CD4-positive, alpha-beta T cell (primary cell): ENCODE results near the gene RMRP. TPM values are rescaled to one million over a fixed set of nuclear protein-coding genes. Genes with fewer than 3 reads are reported as not detected.
"Not testable (repeated sequence)": the region's sequence is repeated elsewhere in the genome, so short reads cannot be mapped to it uniquely, and the experiment has no call there.

Experiments
- ATAC-seq: fragments of 200-7000 bp; cut with Tn5 transposase; one replicate; pipeline ENCODE4 v1.10.0; 2022; ENCODE audit warnings: mild to moderate bottlenecking; ENCODE audit not compliant: poor library complexity
- CTCF ChIA-PET: fragments of 350-600 bp; sonication (Branson Sonifier 250); formaldehyde crosslinking; loops from one replicate; lab custom pipeline; 2021; ENCODE audit warnings: antibody characterized with exemption, inconsistent platforms; lab: Charles Lee
- POLR2A ChIA-PET: fragments of 350-600 bp; sonication (Branson Sonifier 250); formaldehyde crosslinking; loops from one replicate; lab custom pipeline; 2021; ENCODE audit warnings: antibody characterized with exemption, inconsistent platforms; lab: Charles Lee
- DNase-seq, 14 experiments: peaks; one replicate each; pipeline ENCODE4 v3.0.0-alpha.2; 2013 to 2020; ENCODE audit warnings: mixed read lengths in 2 of 14
- H3K27ac ChIP-seq, 2 donors: one replicate each; pipeline versions ENCODE4 v1.5.1 to v1.7.0; 2013; ENCODE audit warnings: low read length in 2 of 2, low read depth in 1 of 2, mild to moderate bottlenecking in 1 of 2
- H3K27me3 ChIP-seq, 2 experiments: 1 replicate in 1 of 2; 2 replicates in 1 of 2; pipeline versions ENCODE4 v1.6.1 to v1.7.0; 2013; ENCODE audit warnings: low read length in 2 of 2, control low read depth in 1 of 2, mild to moderate bottlenecking in 1 of 2, moderate library complexity in 1 of 2; ENCODE audit not compliant: insufficient read depth in 2 of 2, control insufficient read depth in 1 of 2
- H3K36me3 ChIP-seq: one replicate; pipeline ENCODE4 v1.6.1; 2013; ENCODE audit warnings: low read length, control low read depth; ENCODE audit not compliant: insufficient read depth
- H3K4me1 ChIP-seq: one replicate; pipeline ENCODE4 v1.6.1; 2013; ENCODE audit warnings: low read length, control low read depth; ENCODE audit not compliant: insufficient read depth
- H3K4me3 ChIP-seq: one replicate; pipeline ENCODE4 v1.5.1; 2013; ENCODE audit warnings: mild to moderate bottlenecking, low read length, moderate library complexity
- H3K9me3 ChIP-seq, 2 experiments: 1 replicate in 1 of 2; 2 replicates in 1 of 2; pipeline versions ENCODE4 v1.6.1 to v1.7.0; 2013; ENCODE audit warnings: low read length in 2 of 2, mild to moderate bottlenecking in 2 of 2, control low read depth in 1 of 2, moderate library complexity in 1 of 2; ENCODE audit not compliant: control insufficient read depth in 1 of 2, insufficient read depth in 1 of 2
- H3K27ac Mint-ChIP-seq: one replicate; pipeline ENCODE4 v1.8.0; 2020; ENCODE audit warnings: mixed read lengths
- H3K27me3 Mint-ChIP-seq: one replicate; pipeline ENCODE4 v1.8.0; 2021; ENCODE audit warnings: mixed read lengths
- H3K36me3 Mint-ChIP-seq: one replicate; pipeline ENCODE4 v1.8.0; 2021; ENCODE audit warnings: low read depth, mixed read lengths
- H3K4me1 Mint-ChIP-seq: one replicate; pipeline ENCODE4 v1.8.0; 2021; ENCODE audit warnings: low read depth, mixed read lengths
- H3K4me3 Mint-ChIP-seq: one replicate; pipeline ENCODE4 v1.8.0; 2020; ENCODE audit warnings: mild to moderate bottlenecking, mixed read lengths
- H3K9me3 Mint-ChIP-seq: one replicate; pipeline ENCODE4 v1.8.0; 2020; ENCODE audit warnings: mixed read lengths
- CTCF ChIP-seq: fragments of 200-600 bp; IDR thresholded peaks from one replicate; pipeline ENCODE4 v1.8.0; 2022; ENCODE audit warnings: antibody characterized with exemption, mild to moderate bottlenecking
- intact Hi-C, 2 experiments: fragments of 100-400 bp; cut with DNase I in 1 of 2; cut with micrococcal nuclease in 1 of 2; formaldehyde crosslinking; loops; one replicate each; pipeline versions ENCODE4 v1.15.1 to v1.9.0; 2023 to 2025; cut with DNase I, micrococcal nuclease
- total RNA-seq, 174 experiments: library from RNA in 2 of 174; stranded (reverse) in 2 of 174; gene quantifications; one replicate each; pipeline ENCODE4 v1.2.3 and lab custom pipeline; 2021 to 2026

Gene RMRP
- total RNA-seq, 2 experiments from 2014 or later, result 14,857 to 24,615 TPM

GRCh38 chr9:35646153-35646532 lies 11.7 kb downstream of the RMRP start:
- H3K4me1 ChIP-seq, result peaks cover 73% of the 10 kb centered on the region
- Mint-ChIP-seq H3K4me3 (peak overlapping the region; percentile 94), H3K36me3 (peaks cover 32% of the 10 kb centered on the region), H3K9me3 (no peaks in the 10 kb centered on the region), H3K27ac (peak overlapping the region; percentile 94), H3K4me1 (peaks cover 73% of the 10 kb centered on the region), H3K27me3 (no peaks in the 10 kb centered on the region)
- ATAC-seq, result no peak
- POLR2A ChIA-PET, result interaction anchor here (0.6 to 6.3 kb wide), 23 partner anchors 11 to 1843 kb away, joined by 3 to 175 read pairs (median 10); partner anchors contain the start of genes ARHGEF39, CCDC107, CD72 and CREB3
- no peaks in the 10 kb centered on the region for H3K27me3 ChIP-seq
- peak overlapping the region; percentile 80 to 82 for H3K27ac ChIP-seq
- H3K4me3 ChIP-seq, result peak overlapping the region; percentile 72
- no peaks in the 10 kb centered on the region for H3K9me3 ChIP-seq
- peak in 2 of 14 experiments; percentile 39 to 47 for DNase-seq
- CTCF ChIA-PET, result interaction anchor here (1.1 to 7.8 kb wide), 14 partner anchors 13 to 529 kb away, joined by 3 to 94 read pairs (median 12); partner anchors contain the start of genes ARHGEF39, CCDC107, CREB3 and FAM221B
- intact Hi-C loops, result loop anchor here (1.0 to 5.0 kb wide), 7 partner anchors 41 to 169 kb away; partner anchors contain the start of genes CREB3 (in 1 of the 2), GBA2 (in 1 of the 2), HINT2 (in 1 of the 2) and RGP1 (in 1 of the 2)
- no peak for TF ChIP-seq CTCF
- H3K36me3 ChIP-seq, result peaks cover 8% of the 10 kb centered on the region

GRCh38 chr9:35645736-35646135 lies 12.1 kb downstream of the RMRP start:
- H3K4me3 ChIP-seq, result peak overlapping the region; percentile 72
- peaks cover 69% of the 10 kb centered on the region for H3K4me1 ChIP-seq
- DNase-seq, result not testable (repeated sequence)

GRCh38 chr9:35643046-35643445 lies 14.8 kb downstream of the RMRP start:
- no peak overlapping the region for H3K27ac ChIP-seq
- no peaks in the 10 kb centered on the region for H3K9me3 Mint-ChIP-seq
- ATAC-seq (no peak), DNase-seq (no peak)
- H3K4me1 Mint-ChIP-seq, result peaks cover 69% of the 10 kb centered on the region
- CTCF ChIA-PET, result interaction anchor here (1.0 to 1.3 kb wide), 2 partner anchors 26 to 39 kb away, joined by 3 to 4 read pairs; no protein-coding TSS in a partner anchor
- H3K27me3 ChIP-seq, result no peaks in the 10 kb centered on the region
- H3K36me3 ChIP-seq, result no peaks in the 10 kb centered on the region
- H3K4me3 Mint-ChIP-seq, result peak overlapping the region; percentile 20
- intact Hi-C loops, result no loop called here
- H3K27ac Mint-ChIP-seq, result peak overlapping the region; percentile 51
- no peaks in the 10 kb centered on the region for H3K27me3 Mint-ChIP-seq
- H3K36me3 Mint-ChIP-seq, result peaks cover 22% of the 10 kb centered on the region
- peaks cover 51% of the 10 kb centered on the region for H3K4me1 ChIP-seq
- H3K9me3 ChIP-seq, result no peaks in the 10 kb centered on the region
- no peak overlapping the region for H3K4me3 ChIP-seq
- no peak for TF ChIP-seq CTCF
- POLR2A ChIA-PET, result no interaction called here

More at GRCh38 chr9:35645736-35646135, 12.1 kb downstream of the RMRP start:
- intact Hi-C loops, result loop anchor here (1.0 to 5.0 kb wide), 7 partner anchors 41 to 169 kb away; partner anchors contain the start of genes CREB3 (in 1 of the 2), GBA2 (in 1 of the 2), HINT2 (in 1 of the 2) and RGP1 (in 1 of the 2)
- not testable (repeated sequence) for H3K9me3 ChIP-seq, H3K9me3 Mint-ChIP-seq, ATAC-seq, H3K36me3 ChIP-seq, H3K27me3 Mint-ChIP-seq, H3K27me3 ChIP-seq
- peaks cover 73% of the 10 kb centered on the region for H3K4me1 Mint-ChIP-seq
- CTCF ChIA-PET, result interaction anchor here (0.7 to 7.8 kb wide), 12 partner anchors 14 to 539 kb away, joined by 3 to 94 read pairs (median 16); partner anchors contain the start of genes ARHGEF39, CCDC107, CREB3 and RMRP
- H3K27ac ChIP-seq, result peak overlapping the region; percentile 80 to 82
- H3K4me3 Mint-ChIP-seq, result peak overlapping the region; percentile 94
- POLR2A ChIA-PET, result interaction anchor here (0.8 to 6.3 kb wide), 18 partner anchors 11 to 103 kb away, joined by 4 to 175 read pairs (median 12); partner anchors contain the start of genes ARHGEF39, CCDC107, CD72 and CREB3
- H3K27ac Mint-ChIP-seq, result peak overlapping the region; percentile 94
- peaks cover 32% of the 10 kb centered on the region for H3K36me3 Mint-ChIP-seq

DNA sequence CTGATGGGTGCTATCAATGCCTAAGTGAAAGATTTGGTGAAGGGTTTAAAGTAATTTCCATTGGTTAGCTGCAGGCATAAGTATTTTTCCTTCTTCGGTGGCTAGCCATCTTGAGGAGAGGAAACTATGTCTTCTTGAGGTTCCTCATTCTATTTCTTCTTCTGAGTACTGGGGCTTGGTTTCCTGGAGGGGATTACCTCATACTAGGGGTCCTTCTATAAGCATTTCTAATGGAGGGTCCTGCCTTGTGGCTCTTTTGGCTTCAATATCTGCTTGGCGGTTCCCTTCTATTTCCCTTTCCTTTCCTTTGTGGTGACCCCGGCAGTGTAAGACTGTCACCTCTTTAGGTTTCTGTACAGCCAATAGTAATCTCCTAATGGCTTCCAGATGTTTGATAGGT lies 16.3 kb downstream of the RMRP start:
- Mint-ChIP-seq H3K27ac (peak overlapping the region; percentile 51), H3K36me3 (peaks cover 14% of the 10 kb centered on the region), H3K4me1 (peaks cover 73% of the 10 kb centered on the region)
- H3K27ac ChIP-seq, H3K4me3 ChIP-seq, POLR2A ChIA-PET, H3K36me3 ChIP-seq, H3K9me3 Mint-ChIP-seq, H3K27me3 Mint-ChIP-seq, ATAC-seq, H3K27me3 ChIP-seq, CTCF ChIA-PET, DNase-seq, H3K4me3 Mint-ChIP-seq, intact Hi-C loops, H3K9me3 ChIP-seq: not testable (repeated sequence)
- peaks cover 50% of the 10 kb centered on the region for H3K4me1 ChIP-seq

DNA sequence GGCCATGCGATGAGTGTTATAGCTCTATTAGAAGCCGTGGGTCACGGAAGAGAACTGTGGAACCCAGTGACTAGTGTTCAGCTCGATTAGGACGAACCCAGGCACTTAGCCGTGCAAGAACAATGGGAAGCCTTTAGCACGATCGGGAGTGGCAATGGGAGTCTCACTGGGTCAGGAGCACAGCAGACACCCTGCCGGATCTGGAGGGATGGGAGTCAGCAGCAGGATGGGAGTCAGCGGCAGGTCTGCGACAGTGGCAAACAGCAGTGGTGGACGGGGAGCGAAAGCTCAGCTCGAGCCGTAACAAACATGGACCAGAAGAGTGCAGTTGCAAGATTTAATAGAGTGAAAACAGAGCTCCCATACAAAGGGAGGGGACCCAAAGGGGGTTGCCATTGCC lies 17.4 kb downstream of the RMRP start:
- H3K9me3 Mint-ChIP-seq, intact Hi-C loops, H3K36me3 Mint-ChIP-seq, H3K27me3 Mint-ChIP-seq, H3K36me3 ChIP-seq, H3K4me3 ChIP-seq, H3K27me3 ChIP-seq, H3K27ac ChIP-seq, DNase-seq, H3K9me3 ChIP-seq, ATAC-seq: not testable (repeated sequence)
- peak overlapping the region; percentile 42 for H3K4me3 Mint-ChIP-seq
- CTCF ChIA-PET, result interaction anchor here (2.0 kb wide), 1 partner anchor 37 kb away, joined by 5 read pairs; no protein-coding TSS in a partner anchor
- peaks cover 50% of the 10 kb centered on the region for H3K4me1 ChIP-seq
- H3K4me1 Mint-ChIP-seq, result peaks cover 74% of the 10 kb centered on the region
- POLR2A ChIA-PET, result interaction anchor here (0.9 to 1.9 kb wide), 2 partner anchors 21 to 23 kb away, joined by 3 to 7 read pairs; no protein-coding TSS in a partner anchor
- peak overlapping the region; percentile 65 for H3K27ac Mint-ChIP-seq
